Brain microvascular endothelial cell (primary cell): Measurements from ENCODE around the gene ARID1A.
A peak's percentile ranks its signal among the peaks of the same experiment; 100 is the strongest.

Experiments
- DNase-seq: peaks from one replicate; pipeline ENCODE4 v3.0.0-alpha.2; 2020
- H3K27ac ChIP-seq: fragments of 250-450 bp; sonication (Bioruptor Pico); 2 replicates; pipeline ENCODE4 v1.5.1; 2020; ENCODE audit warnings: mild to moderate bottlenecking, moderate library complexity
- H3K27me3 ChIP-seq: fragments of 250-450 bp; sonication (Bioruptor Pico); replicated peaks from 2 replicates; pipeline ENCODE4 v1.5.1; 2020; ENCODE audit warnings: mild to moderate bottlenecking
- H3K36me3 ChIP-seq: fragments of 250-450 bp; sonication (Bioruptor Pico); replicated peaks from 2 replicates; pipeline ENCODE4 v1.5.1; 2020; ENCODE audit warnings: mild to moderate bottlenecking
- H3K4me3 ChIP-seq: 2 replicates; pipeline ENCODE4 v1.5.1; 2011; ENCODE audit warnings: low read depth, mild to moderate bottlenecking, control low read depth, low read length, moderate library complexity
- CTCF ChIP-seq: IDR thresholded peaks from 2 replicates; pipeline ENCODE4 v1.5.1; 2011; ENCODE audit warnings: low read depth, mild to moderate bottlenecking, moderate library complexity, low read length, control low read depth, inconsistent platforms; ENCODE audit errors: missing control alignments
- in situ Hi-C: cut with HindIII; loops from 2 replicates; pipeline ENCODE4 v1.10.0; 2017; ENCODE audit warnings: low sequenced_read_pairs, low pct_ligation_motif_present

ARID1A gene

GRCh38 chr1:26761217-26761616, 65.4 kb downstream of the ARID1A start:
- Histone ChIP-seq H3K4me3 (no peak overlapping the region), H3K27ac (no peak overlapping the region), H3K36me3 (peaks cover 72% of the 10 kb centered on the region), H3K27me3 (no peaks in the 10 kb centered on the region)
- TF ChIP-seq CTCF, result peak; percentile 52
- in situ Hi-C loops, result no loop called here
- DNase-seq, result no peak

GRCh38 chr1:26767714-26768113, 71.9 kb downstream of the ARID1A start:
- in situ Hi-C loops, result no loop called here
- no peak overlapping the region for H3K27ac ChIP-seq
- DNase-seq, result no peak
- peaks cover 72% of the 10 kb centered on the region for H3K36me3 ChIP-seq
- TF ChIP-seq CTCF, result no peak
- H3K27me3 ChIP-seq, result no peaks in the 10 kb centered on the region
- no peak overlapping the region for H3K4me3 ChIP-seq

GRCh38 chr1:26768755-26769154, 72.9 kb downstream of the ARID1A start:
- H3K4me3 ChIP-seq, result no peak overlapping the region
- peaks cover 73% of the 10 kb centered on the region for H3K36me3 ChIP-seq
- H3K27ac ChIP-seq, result peak overlapping the region; percentile 34
- no peak for TF ChIP-seq CTCF
- DNase-seq, result peak; percentile 49
- in situ Hi-C loops, result no loop called here
- no peaks in the 10 kb centered on the region for H3K27me3 ChIP-seq

- Histone ChIP-seq H3K36me3 (peaks cover 82% of the 10 kb centered on the region), H3K4me3 (no peak overlapping the region), H3K27ac (peak overlapping the region; percentile 94), H3K27me3 (no peaks in the 10 kb centered on the region)
- in situ Hi-C loops, result no loop called here
- DNase-seq, result no peak
- TF ChIP-seq CTCF, result no peak
Measured at GRCh38 chr1:26771285-26771642, 75.4 kb downstream of the ARID1A start.

GRCh38 chr1:26771643-26772321, 76.0 kb downstream of the ARID1A start:
- no peak for TF ChIP-seq CTCF
- in situ Hi-C loops, result no loop called here
- peak; percentile 94 for DNase-seq
- no peaks in the 10 kb centered on the region for H3K27me3 ChIP-seq
- H3K36me3 ChIP-seq, result peaks cover 82% of the 10 kb centered on the region
- no peak overlapping the region for H3K4me3 ChIP-seq
- H3K27ac ChIP-seq, result peak overlapping the region; percentile 94

GRCh38 chr1:26772687-26773086, 76.9 kb downstream of the ARID1A start:
- TF ChIP-seq CTCF, result no peak
- in situ Hi-C loops, result no loop called here
- peak overlapping the region; percentile 94 for H3K27ac ChIP-seq
- no peak overlapping the region for H3K4me3 ChIP-seq
- H3K36me3 ChIP-seq, result peaks cover 82% of the 10 kb centered on the region
- DNase-seq, result peak; percentile 86
- H3K27me3 ChIP-seq, result no peaks in the 10 kb centered on the region
